Gastrocnemius medialis (tissue), 4 donors: Measurements from ENCODE around the gene STXBP5L. TPM values are rescaled to one million over a fixed set of nuclear protein-coding genes. Genes with fewer than 3 reads are reported as not detected.

Source experiments
- ATAC-seq, 2 donors: fragments of 150-250 bp; one replicate each; pipeline ENCODE4 v1.9.1; 2016
- DNase-seq, 2 donors: peaks; one replicate each; pipeline ENCODE4 v3.0.0-alpha.2; 2019
- H3K27ac ChIP-seq, 4 donors: fragments of 200-600 bp; sonication (generic); 1 replicate in 1 of 4; 2 replicates in 3 of 4; pipeline ENCODE4 v1.5.1; 2016 to 2018; ENCODE audit warnings: mild to moderate bottlenecking in 2 of 4, moderate library complexity in 1 of 4
- H3K27me3 ChIP-seq, 3 donors: fragments of 200-600 bp; sonication (generic) in 2 of 3; 1 replicate in 1 of 3; 2 replicates in 2 of 3; pipeline versions ENCODE4 v1.5.1 to v1.6.0; 2016 to 2019; ENCODE audit warnings: mild to moderate bottlenecking in 1 of 3, moderate library complexity in 1 of 3
- H3K36me3 ChIP-seq, 2 donors: fragments of 200-600 bp; sonication (generic) in 1 of 2; one replicate each; pipeline ENCODE4 v1.5.1; 2017 to 2018
- H3K4me1 ChIP-seq, 2 donors: fragments of 200-600 bp; sonication (generic) in 1 of 2; one replicate each; pipeline ENCODE4 v1.5.1; 2016 to 2017; ENCODE audit warnings: mild to moderate bottlenecking in 2 of 2
- H3K4me3 ChIP-seq, 4 donors: fragments of 200-600 bp; sonication (generic) in 3 of 4; 1 replicate in 1 of 4; 2 replicates in 3 of 4; pipeline ENCODE4 v1.5.1; 2016 to 2019; ENCODE audit warnings: mild to moderate bottlenecking in 2 of 4
- H3K9me3 ChIP-seq, 3 donors: fragments of 200-600 bp; sonication (generic) in 2 of 3; 1 replicate in 1 of 3; 2 replicates in 2 of 3; pipeline ENCODE4 v1.5.1; 2016 to 2019
- POLR2A ChIP-seq, 2 donors: fragments of 450-650 bp; IDR thresholded peaks; one replicate each; pipeline ENCODE4 v1.6.1; 2017; ENCODE audit warnings: antibody characterized with exemption in 2 of 2, mild to moderate bottlenecking in 2 of 2, moderate library complexity in 2 of 2
- in situ Hi-C, 4 donors: fragments of 200-750 bp; cut with MboI; loops; one replicate each; pipeline versions ENCODE4 v1.15.0 to v1.8.0; 2017; ENCODE audit warnings: low sequenced_read_pairs in 4 of 4
- intact Hi-C: fragments of 100-400 bp; cut with DNase I; formaldehyde crosslinking; loops from one replicate; pipeline ENCODE4 v1.15.1; 2023; ENCODE audit warnings: low total_unique reads
- total RNA-seq, 4 donors: library from RNA; depleted of rRNA; stranded (reverse); fragments of >200 nt; gene quantifications; one replicate each; pipeline versions ENCODE4 v1.1.0 to v1.2.3, GENCODE V29; 2016
- TF ChIP-seq, protein P1 (sequence below), 5 experiments: fragments of 450-650 bp in 3 of 5; fragments of 200-600 bp in 2 of 5; sonication (generic) in 2 of 5; IDR thresholded peaks in 4 of 5; conservative IDR thresholded peaks in 1 of 5; 1 replicate in 4 of 5; 2 replicates in 1 of 5; pipeline ENCODE4 v1.5.1; 2016 to 2019; ENCODE audit warnings: antibody characterized with exemption in 5 of 5, mild to moderate bottlenecking in 3 of 5, moderate library complexity in 3 of 5

The STXBP5L gene
- total RNA-seq, 4 donors from 2014 or later = not detected

DNA sequence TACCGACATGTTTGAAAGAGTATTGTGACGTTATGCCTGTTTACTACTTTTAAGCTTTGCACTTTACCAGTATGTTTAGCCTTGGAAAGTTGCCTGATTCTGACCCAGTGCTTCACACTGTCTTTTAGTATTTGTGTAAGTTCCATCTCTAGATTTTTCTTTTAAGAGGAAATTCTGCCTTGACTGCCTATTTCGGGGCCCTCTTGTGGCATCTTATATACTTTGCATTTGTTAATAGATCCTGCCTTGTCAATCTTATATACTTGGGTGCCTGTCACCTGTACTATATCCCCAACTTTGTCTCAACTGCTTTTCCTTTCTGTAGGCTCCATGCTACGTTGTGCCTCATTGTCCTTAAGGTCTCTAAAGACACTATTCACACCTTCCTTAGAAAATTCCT lies 244.6 kb downstream of the STXBP5L start:
- Histone ChIP-seq H3K9me3 (no peaks in the 10 kb centered on the region), H3K27ac (no peak overlapping the region), H3K4me1 (no peaks in the 10 kb centered on the region), H3K27me3 (no peaks in the 10 kb centered on the region), H3K36me3 (no peaks in the 10 kb centered on the region), H3K4me3 (no peak overlapping the region)
- no peak for ATAC-seq
- no peak for DNase-seq
- in situ Hi-C loops = no loop called here
- TF ChIP-seq, protein P1, sequence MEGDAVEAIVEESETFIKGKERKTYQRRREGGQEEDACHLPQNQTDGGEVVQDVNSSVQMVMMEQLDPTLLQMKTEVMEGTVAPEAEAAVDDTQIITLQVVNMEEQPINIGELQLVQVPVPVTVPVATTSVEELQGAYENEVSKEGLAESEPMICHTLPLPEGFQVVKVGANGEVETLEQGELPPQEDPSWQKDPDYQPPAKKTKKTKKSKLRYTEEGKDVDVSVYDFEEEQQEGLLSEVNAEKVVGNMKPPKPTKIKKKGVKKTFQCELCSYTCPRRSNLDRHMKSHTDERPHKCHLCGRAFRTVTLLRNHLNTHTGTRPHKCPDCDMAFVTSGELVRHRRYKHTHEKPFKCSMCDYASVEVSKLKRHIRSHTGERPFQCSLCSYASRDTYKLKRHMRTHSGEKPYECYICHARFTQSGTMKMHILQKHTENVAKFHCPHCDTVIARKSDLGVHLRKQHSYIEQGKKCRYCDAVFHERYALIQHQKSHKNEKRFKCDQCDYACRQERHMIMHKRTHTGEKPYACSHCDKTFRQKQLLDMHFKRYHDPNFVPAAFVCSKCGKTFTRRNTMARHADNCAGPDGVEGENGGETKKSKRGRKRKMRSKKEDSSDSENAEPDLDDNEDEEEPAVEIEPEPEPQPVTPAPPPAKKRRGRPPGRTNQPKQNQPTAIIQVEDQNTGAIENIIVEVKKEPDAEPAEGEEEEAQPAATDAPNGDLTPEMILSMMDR (IDR thresholded peaks at IDR 0.05 in 4 of 5, conservative IDR thresholded peaks at IDR 0.05 in 1 of 5) = no peak
- intact Hi-C loops = no loop called here

DNA sequence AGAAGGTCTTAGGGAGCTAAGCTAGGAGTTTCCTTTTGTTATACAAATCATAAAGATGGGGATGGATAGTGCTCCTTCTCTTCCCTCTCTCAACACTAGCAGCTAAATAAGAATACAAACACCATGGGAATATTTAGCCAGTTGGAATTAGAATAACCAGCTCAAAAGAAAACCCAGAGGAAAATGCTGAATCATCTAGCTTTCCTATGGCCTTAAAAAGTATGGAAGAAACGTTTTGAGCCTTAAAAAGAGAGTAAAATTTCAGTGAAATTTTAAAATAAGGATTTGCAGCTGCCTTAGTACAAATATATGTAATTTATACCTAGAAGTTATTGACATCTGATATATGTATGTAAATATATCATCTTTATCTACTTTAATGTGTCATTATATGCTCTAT lies 245.8 kb downstream of the STXBP5L start:
- H3K36me3 ChIP-seq = no peaks in the 10 kb centered on the region
- no peaks in the 10 kb centered on the region for H3K4me1 ChIP-seq
- DNase-seq = no peak
- ATAC-seq = no peak
- no peaks in the 10 kb centered on the region for H3K9me3 ChIP-seq
- no peaks in the 10 kb centered on the region for H3K27me3 ChIP-seq
- TF ChIP-seq, protein P1 (IDR thresholded peaks at IDR 0.05 in 4 of 5, conservative IDR thresholded peaks at IDR 0.05 in 1 of 5) = no peak
- TF ChIP-seq POLR2A (IDR thresholded peaks at IDR 0.05) = no peak
- H3K27ac ChIP-seq = no peak overlapping the region
- in situ Hi-C loops (no loop called here), intact Hi-C loops (no loop called here)
- no peak overlapping the region for H3K4me3 ChIP-seq

DNA sequence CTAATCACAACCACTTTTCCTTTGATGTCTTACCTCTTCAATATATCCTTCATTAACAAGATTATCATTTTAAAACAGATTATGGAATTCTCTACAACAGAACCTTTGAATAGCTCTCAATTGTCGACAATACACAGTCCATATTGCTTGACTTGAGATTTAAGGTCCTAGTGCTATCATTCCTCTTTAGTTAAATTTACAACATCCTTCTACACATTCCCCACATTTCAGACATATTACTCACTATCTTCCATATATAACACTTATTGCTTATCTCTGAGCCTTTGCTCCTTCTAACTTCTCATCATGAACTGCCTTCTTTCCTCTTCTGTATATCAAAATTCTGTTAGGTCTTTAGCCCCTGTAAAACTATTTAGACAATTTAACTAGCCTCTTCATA lies 247.0 kb downstream of the STXBP5L start:
- Histone ChIP-seq H3K27me3 (no peaks in the 10 kb centered on the region), H3K4me1 (no peaks in the 10 kb centered on the region), H3K27ac (no peak overlapping the region), H3K4me3 (no peak overlapping the region), H3K36me3 (no peaks in the 10 kb centered on the region), H3K9me3 (no peaks in the 10 kb centered on the region)
- ATAC-seq = no peak
- TF ChIP-seq, protein P1 (IDR thresholded peaks at IDR 0.05 in 4 of 5, conservative IDR thresholded peaks at IDR 0.05 in 1 of 5) = no peak
- TF ChIP-seq POLR2A (IDR thresholded peaks at IDR 0.05) = no peak
- in situ Hi-C loops (no loop called here), intact Hi-C loops (no loop called here)
- DNase-seq = no peak

DNA sequence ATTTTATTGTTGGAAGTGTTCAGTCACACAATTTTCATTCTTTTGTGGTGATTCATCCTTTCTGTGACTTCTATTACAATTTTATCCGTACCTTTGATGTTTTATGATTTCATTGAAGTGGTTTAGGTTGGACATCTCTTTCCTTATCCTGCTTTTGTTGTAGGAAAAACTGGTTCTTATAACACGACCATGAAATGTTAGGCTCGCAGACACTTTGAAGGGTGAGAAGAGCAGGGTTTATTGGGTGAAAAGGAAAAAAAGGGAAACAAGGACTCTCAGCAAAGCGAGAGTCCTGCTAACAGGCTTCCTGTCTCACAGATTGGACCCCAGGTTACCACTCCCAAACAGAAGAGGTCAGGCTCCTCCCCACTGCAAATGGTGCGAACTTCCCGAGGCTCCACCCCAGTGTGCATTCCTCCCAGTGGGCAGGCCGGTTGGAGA lies 257.4 kb downstream of the STXBP5L start:
- Histone ChIP-seq H3K27ac (no peak overlapping the region), H3K4me3 (no peak overlapping the region), H3K4me1 (no peaks in the 10 kb centered on the region), H3K9me3 (no peaks in the 10 kb centered on the region), H3K36me3 (no peaks in the 10 kb centered on the region), H3K27me3 (no peaks in the 10 kb centered on the region)
- ATAC-seq (no peak), DNase-seq (no peak)
- intact Hi-C loops = no loop called here
- TF ChIP-seq, protein P1 (IDR thresholded peaks at IDR 0.05 in 4 of 5, conservative IDR thresholded peaks at IDR 0.05 in 1 of 5) = no peak
- TF ChIP-seq POLR2A (IDR thresholded peaks at IDR 0.05) = no peak
- in situ Hi-C loops = no loop called here

DNA sequence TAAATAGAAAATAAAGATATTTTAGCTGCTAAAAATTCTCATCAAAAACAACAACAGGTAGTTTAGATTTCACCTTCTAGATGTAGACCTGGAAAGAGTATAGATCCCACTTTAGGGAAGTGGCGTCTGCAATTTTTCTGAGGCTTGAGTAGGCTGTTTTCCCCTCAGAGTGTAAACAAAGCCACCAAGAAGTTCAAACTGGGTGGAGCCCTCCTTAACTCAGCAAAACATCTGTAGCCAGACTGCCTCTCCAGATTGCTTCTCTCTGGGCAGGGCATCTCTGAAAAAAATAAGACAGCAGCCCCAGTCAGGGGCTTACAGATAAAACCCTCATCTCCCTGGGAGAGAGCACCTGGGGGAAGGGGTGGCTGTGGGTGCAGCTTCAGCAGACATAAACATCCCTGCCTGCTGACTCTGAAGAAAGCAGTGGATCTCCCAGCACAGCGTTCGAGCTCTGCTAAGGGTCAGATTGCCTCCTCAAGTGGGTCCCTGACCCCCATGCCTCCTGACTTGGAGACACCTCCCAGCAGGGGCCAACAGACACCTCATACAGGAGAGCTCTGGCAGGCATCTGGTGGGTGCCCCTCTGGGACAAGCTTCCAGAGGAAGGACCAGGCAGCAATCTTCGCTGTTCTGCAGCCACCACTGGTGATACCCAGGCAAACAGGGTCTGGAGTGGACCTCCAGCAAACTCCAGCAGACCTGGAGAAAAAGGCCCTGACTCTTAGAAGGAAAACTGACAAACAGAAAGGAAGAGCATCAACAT lies 259.6 kb downstream of the STXBP5L start:
- TF ChIP-seq, protein P1 (IDR thresholded peaks at IDR 0.05 in 4 of 5, conservative IDR thresholded peaks at IDR 0.05 in 1 of 5) = no peak
- TF ChIP-seq POLR2A (IDR thresholded peaks at IDR 0.05) = no peak
- ATAC-seq (no peak), DNase-seq (no peak)
- no peaks in the 10 kb centered on the region for H3K9me3 ChIP-seq
- intact Hi-C loops = no loop called here
- no peaks in the 10 kb centered on the region for H3K36me3 ChIP-seq
- no peak overlapping the region for H3K27ac ChIP-seq
- H3K27me3 ChIP-seq = no peaks in the 10 kb centered on the region
- H3K4me3 ChIP-seq = no peak overlapping the region
- in situ Hi-C loops = no loop called here
- no peaks in the 10 kb centered on the region for H3K4me1 ChIP-seq
